Stimulated activated CD8-positive, alpha-beta memory T cell treated with anti-CD3 and anti-CD28 coated beads, Interleukin-15, amount 100 ng/mL, for 4 hours (primary cell): ENCODE measurements around the gene FBXW4.
A peak's percentile ranks its signal among the peaks of the same experiment; 100 is the strongest.

Experiments used
- DNase-seq, 2 donors: peaks; one replicate each; pipeline ENCODE4 v3.0.0-alpha.2; 2020; ENCODE audit warnings: low read depth in 2 of 2

FBXW4 gene

GRCh38 chr10:101580486-101581399, 114.2 kb downstream of the FBXW4 start:
- DNase-seq: no peak

GRCh38 chr10:101579516-101579870, 115.5 kb downstream of the FBXW4 start:
- DNase-seq: no peak

GRCh38 chr10:101578803-101579515, 116.0 kb downstream of the FBXW4 start:
- no peak for DNase-seq

- no peak for DNase-seq
Observed at GRCh38 chr10:101578192-101578591, 116.8 kb downstream of the FBXW4 start.

- DNase-seq: no peak
Observed at GRCh38 chr10:101577121-101577871, 117.7 kb downstream of the FBXW4 start.

- no peak for DNase-seq
Observed at GRCh38 chr10:101576211-101576863, 118.6 kb downstream of the FBXW4 start.

GRCh38 chr10:101575580-101576210, 119.3 kb downstream of the FBXW4 start:
- DNase-seq: no peak

GRCh38 chr10:101575091-101575490, 119.9 kb downstream of the FBXW4 start:
- no peak for DNase-seq

- DNase-seq: no peak
Observed at GRCh38 chr10:101573885-101574753, 120.9 kb downstream of the FBXW4 start.

GRCh38 chr10:101572785-101573184, 122.2 kb downstream of the FBXW4 start:
- DNase-seq: no peak

- no peak for DNase-seq
Observed at GRCh38 chr10:101572126-101572525, 122.8 kb downstream of the FBXW4 start.

- DNase-seq: no peak
Observed at GRCh38 chr10:101571271-101571925, 123.6 kb downstream of the FBXW4 start.

- no peak for DNase-seq
Observed at GRCh38 chr10:101570428-101571270, 124.3 kb downstream of the FBXW4 start.

- DNase-seq: peak; percentile 39 to 61
Observed at GRCh38 chr10:101569622-101570427, 125.1 kb downstream of the FBXW4 start.

GRCh38 chr10:101569323-101569621, 125.7 kb downstream of the FBXW4 start:
- DNase-seq: no peak

- no peak for DNase-seq
Observed at GRCh38 chr10:101568054-101568745, 126.8 kb downstream of the FBXW4 start.

GRCh38 chr10:101567165-101568006, 127.6 kb downstream of the FBXW4 start:
- DNase-seq: no peak
